ENCODE results near the gene DRGX.

The DRGX gene

GRCh38 chr10:49356944-49357343 lies 38.9 kb downstream of the DRGX start:
- DNase-seq = no peak

GRCh38 chr10:49356181-49356580 lies 39.7 kb downstream of the DRGX start:
- Histone ChIP-seq H3K36me3 (replicated peaks) (no peaks in the 10 kb centered on the region), H3K4me3 (ENCODE audit: low read depth, low read length) (no peak overlapping the region), H3K27ac (no peak overlapping the region), H3K27me3 (replicated peaks) (no peaks in the 10 kb centered on the region)
- TF ChIP-seq CTCF (IDR thresholded peaks at IDR 0.05; ENCODE audit: low read depth, low read length, missing control alignments) = no peak
- in situ Hi-C loops (cut with HindIII; ENCODE audit: low pct_ligation_motif_present, low sequenced_read_pairs) = no loop called here
- DNase-seq = no peak

More at GRCh38 chr10:49356944-49357343, 38.9 kb downstream of the DRGX start:
- H3K27ac ChIP-seq = no peak overlapping the region
- in situ Hi-C loops (cut with HindIII; ENCODE audit: low pct_ligation_motif_present, low sequenced_read_pairs) = no loop called here
- no peaks in the 10 kb centered on the region for H3K27me3 ChIP-seq (replicated peaks)
- H3K36me3 ChIP-seq (replicated peaks) = no peaks in the 10 kb centered on the region
- H3K4me3 ChIP-seq (ENCODE audit: low read depth, low read length) = no peak overlapping the region
- no peak for TF ChIP-seq CTCF (IDR thresholded peaks at IDR 0.05; ENCODE audit: low read depth, low read length, missing control alignments)

GRCh38 chr10:49355221-49355620 lies 40.7 kb downstream of the DRGX start:
- H3K36me3 ChIP-seq (replicated peaks) = no peaks in the 10 kb centered on the region
- in situ Hi-C loops (cut with HindIII; ENCODE audit: low pct_ligation_motif_present, low sequenced_read_pairs) = no loop called here
- H3K4me3 ChIP-seq (ENCODE audit: low read depth, low read length) = no peak overlapping the region
- DNase-seq = no peak
- no peak overlapping the region for H3K27ac ChIP-seq
- H3K27me3 ChIP-seq (replicated peaks) = no peaks in the 10 kb centered on the region
- no peak for TF ChIP-seq CTCF (IDR thresholded peaks at IDR 0.05; ENCODE audit: low read depth, low read length, missing control alignments)

- H3K4me3 ChIP-seq (ENCODE audit: low read depth, low read length) = no peak overlapping the region
- in situ Hi-C loops (cut with HindIII; ENCODE audit: low pct_ligation_motif_present, low sequenced_read_pairs) = no loop called here
- H3K36me3 ChIP-seq (replicated peaks) = no peaks in the 10 kb centered on the region
- no peak for DNase-seq
- H3K27ac ChIP-seq = no peak overlapping the region
- no peak for TF ChIP-seq CTCF (IDR thresholded peaks at IDR 0.05; ENCODE audit: low read depth, low read length, missing control alignments)
- no peaks in the 10 kb centered on the region for H3K27me3 ChIP-seq (replicated peaks)
These were observed 41.3 kb downstream of the DRGX start for GRCh38 chr10:49354593-49354992.

- Histone ChIP-seq H3K27me3 (replicated peaks) (no peaks in the 10 kb centered on the region), H3K36me3 (replicated peaks) (no peaks in the 10 kb centered on the region), H3K27ac (no peak overlapping the region), H3K4me3 (ENCODE audit: low read depth, low read length) (no peak overlapping the region)
- TF ChIP-seq CTCF (IDR thresholded peaks at IDR 0.05; ENCODE audit: low read depth, low read length, missing control alignments) = no peak
- DNase-seq = no peak
- in situ Hi-C loops (cut with HindIII; ENCODE audit: low pct_ligation_motif_present, low sequenced_read_pairs) = no loop called here
These were observed 41.9 kb downstream of the DRGX start for GRCh38 chr10:49353895-49354566.

Data from brain microvascular endothelial cell (primary cell).